BLaER1 treated with 17β-estradiol and CSF1 and Interleukin-3, amounts not matched to agents 10 nM and 100 nM (cell line): ENCODE results near the gene COMMD6.

Experiments
- H3K27ac ChIP-seq, 11 experiments: shearing (Covaris generic); formaldehyde crosslinking; 2 replicates each; pipeline ENCODE4 v1.8.1; 2022
- H3K27me3 ChIP-seq, 11 experiments: shearing (Covaris generic); formaldehyde crosslinking; 2 replicates each; pipeline ENCODE4 v1.8.1; 2022
- H3K36me3 ChIP-seq, 11 experiments: shearing (Covaris generic); formaldehyde crosslinking; 2 replicates each; pipeline ENCODE4 v1.8.1; 2022
- H3K4me1 ChIP-seq, 10 experiments: shearing (Covaris generic); formaldehyde crosslinking; 2 replicates each; pipeline ENCODE4 v1.8.1; 2022
- H3K4me2 ChIP-seq, 11 experiments: shearing (Covaris generic); formaldehyde crosslinking; 2 replicates each; pipeline ENCODE4 v1.8.1; 2022
- H3K4me3 ChIP-seq, 10 experiments: shearing (Covaris generic); formaldehyde crosslinking; 2 replicates each; pipeline ENCODE4 v1.8.1; 2022
- H3K9ac ChIP-seq, 11 experiments: shearing (Covaris generic); formaldehyde crosslinking; 2 replicates each; pipeline ENCODE4 v1.8.1; 2022
- H3K9me3 ChIP-seq, 11 experiments: shearing (Covaris generic); formaldehyde crosslinking; replicated peaks in 1 of 11; 2 replicates each; pipeline ENCODE4 v1.8.1; 2022
- H4K20me1 ChIP-seq, 11 experiments: shearing (Covaris generic); formaldehyde crosslinking; 2 replicates each; pipeline ENCODE4 v1.8.1; 2022
- Cebpa-rat ChIP-seq, 11 experiments: shearing (Covaris generic); IDR thresholded peaks; 2 replicates each; pipeline ENCODE4 v1.8.1; 2022

The COMMD6 gene

DNA sequence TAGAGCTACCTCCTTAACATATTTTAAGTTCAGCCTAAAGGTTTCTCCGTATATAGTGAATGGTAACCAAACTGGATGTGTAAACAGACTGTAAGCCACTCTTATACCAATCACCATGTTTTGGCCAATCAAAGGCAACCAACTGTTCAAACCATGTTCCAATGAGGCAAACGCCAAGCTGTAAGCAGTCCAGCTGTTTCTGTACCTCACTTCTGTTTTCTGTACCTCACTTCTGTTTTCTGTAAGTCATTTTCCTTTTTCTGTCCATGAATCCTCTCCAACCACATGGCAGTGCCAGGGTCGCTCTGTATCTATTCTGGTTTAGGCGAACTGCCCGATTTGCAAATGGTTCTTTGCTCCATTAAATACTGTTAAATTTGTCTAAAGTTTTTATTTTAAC lies 24.4 kb downstream of the COMMD6 start:
- Histone ChIP-seq H3K4me2 (peak overlapping the region; percentile 70 to 90 (median 75)), H3K4me3 (peak overlapping the region in 5 of 10 experiments; percentile 9 to 32 (median 24); a peak in 4 of 20 replicates), H3K27ac (peak overlapping the region in 10 of 11 experiments; percentile 47 to 92 (median 86); a peak in 19 of 22 replicates), H4K20me1 (peaks cover 0 to 3% (median 0%) of the 10 kb centered on the region in 11 experiments; a peak in 2 of 22 replicates), H3K9me3 (peaks cover 25 to 57% (median 52%) of the 10 kb centered on the region in 11 experiments; a peak in 21 of 22 replicates), H3K36me3 (peaks cover 0 to 13% (median 0%) of the 10 kb centered on the region in 11 experiments; a peak in 5 of 22 replicates), H3K27me3 (0 out of 22 replicates have a peak, but pooled peaks cover 0 to 10% (median 0%) of the 10 kb centered on the region in 11 experiments), H3K9ac (peak overlapping the region in 3 of 11 experiments; percentile 59 to 74 (median 64); a peak in 8 of 22 replicates), H3K4me1 (peaks cover 42 to 75% (median 63%) of the 10 kb centered on the region in 10 experiments)
- TF ChIP-seq Cebpa-rat (IDR thresholded peaks at IDR 0.05) = no peak

DNA sequence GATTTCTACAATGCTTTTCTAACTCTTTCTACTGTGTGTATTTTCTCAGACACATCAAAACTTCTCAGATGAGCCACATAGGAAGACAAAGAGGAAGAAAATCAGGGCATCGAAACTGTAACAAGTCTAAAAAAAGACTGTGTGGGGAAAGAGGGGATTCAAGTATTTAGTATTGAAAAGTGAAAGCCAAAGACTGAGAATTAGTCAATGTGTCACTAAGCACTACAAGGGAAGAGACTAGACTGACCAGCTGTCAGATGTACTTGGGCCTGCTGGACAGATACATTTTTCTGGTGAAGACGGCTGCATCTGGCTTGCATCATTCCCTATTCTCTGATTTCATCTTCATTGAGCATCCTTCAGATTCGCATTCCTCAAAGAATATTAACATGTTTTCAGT lies 25.4 kb downstream of the COMMD6 start:
- peak in 4 of 11 experiments; percentile 14 to 56 (median 42); a peak in 4 of 22 replicates for TF ChIP-seq Cebpa-rat (IDR thresholded peaks at IDR 0.05)
- peaks cover 52 to 85% (median 73%) of the 10 kb centered on the region in 10 experiments for H3K4me1 ChIP-seq

GRCh38 chr13:75511051-75511625 lies 26.5 kb downstream of the COMMD6 start:
- H4K20me1 ChIP-seq = peaks cover 0 to 3% (median 0%) of the 10 kb centered on the region in 11 experiments; a peak in 2 of 22 replicates
- peak overlapping the region in 10 of 11 experiments; percentile 47 to 92 (median 86); a peak in 18 of 22 replicates for H3K27ac ChIP-seq
- no peak for TF ChIP-seq Cebpa-rat (IDR thresholded peaks at IDR 0.05)
- H3K9ac ChIP-seq = peak overlapping the region in 7 of 11 experiments; percentile 59 to 77 (median 65); a peak in 12 of 22 replicates
- peak overlapping the region; percentile 70 to 90 (median 75); a peak in 21 of 22 replicates for H3K4me2 ChIP-seq
- H3K4me1 ChIP-seq = peaks cover 61 to 96% (median 84%) of the 10 kb centered on the region in 10 experiments
- H3K9me3 ChIP-seq = peaks cover 10 to 52% (median 41%) of the 10 kb centered on the region in 11 experiments; a peak in 21 of 22 replicates
- peaks cover 0 to 15% (median 0%) of the 10 kb centered on the region in 11 experiments; a peak in 2 of 22 replicates for H3K27me3 ChIP-seq
- H3K4me3 ChIP-seq = peak overlapping the region in 1 of 10 experiments; percentile 20; a peak in 1 of 20 replicates
- peaks cover 0 to 7% (median 0%) of the 10 kb centered on the region in 11 experiments; a peak in 4 of 22 replicates for H3K36me3 ChIP-seq

More for the DNA sequence above, 25.4 kb downstream of the COMMD6 start:
- Histone ChIP-seq H3K36me3 (peaks cover 0 to 13% (median 0%) of the 10 kb centered on the region in 11 experiments; a peak in 5 of 22 replicates), H3K9me3 (peaks cover 21 to 56% (median 49%) of the 10 kb centered on the region in 11 experiments; a peak in 21 of 22 replicates), H3K4me3 (peak overlapping the region in 6 of 10 experiments; percentile 20 to 32 (median 25); a peak in 7 of 20 replicates), H4K20me1 (peaks cover 0 to 3% (median 0%) of the 10 kb centered on the region in 11 experiments; a peak in 2 of 22 replicates), H3K27me3 (peaks cover 0 to 15% (median 0%) of the 10 kb centered on the region in 11 experiments; a peak in 1 of 22 replicates), H3K27ac (peak overlapping the region in 10 of 11 experiments; percentile 47 to 92 (median 86); a peak in 20 of 22 replicates), H3K4me2 (peak overlapping the region; percentile 70 to 90 (median 75)), H3K9ac (peak overlapping the region in 9 of 11 experiments; percentile 19 to 77 (median 65); a peak in 18 of 22 replicates)

- Histone ChIP-seq H3K4me1 (peaks cover 68 to 91% (median 79%) of the 10 kb centered on the region in 10 experiments), H3K9me3 (peaks cover 0 to 34% (median 23%) of the 10 kb centered on the region in 11 experiments; a peak in 15 of 22 replicates), H3K9ac (peak overlapping the region in 4 of 11 experiments; percentile 30 to 71 (median 48); a peak in 7 of 22 replicates), H3K27ac (peak overlapping the region in 8 of 11 experiments; percentile 70 to 89 (median 83); a peak in 17 of 22 replicates), H4K20me1 (peaks cover 0 to 7% (median 0%) of the 10 kb centered on the region in 11 experiments; a peak in 2 of 22 replicates), H3K4me3 (peak overlapping the region in 5 of 10 experiments; percentile 18 to 44 (median 28); a peak in 5 of 20 replicates), H3K36me3 (no peaks in the 10 kb centered on the region), H3K27me3 (peaks cover 0 to 15% (median 0%) of the 10 kb centered on the region in 11 experiments; a peak in 3 of 22 replicates), H3K4me2 (peak overlapping the region; percentile 49 to 85 (median 75))
- TF ChIP-seq Cebpa-rat (IDR thresholded peaks at IDR 0.05) = no peak
These were observed 29.6 kb downstream of the COMMD6 start for GRCh38 chr13:75508002-75508548.

- H4K20me1 ChIP-seq = peaks cover 0 to 7% (median 0%) of the 10 kb centered on the region in 11 experiments; a peak in 2 of 22 replicates
- peak overlapping the region in 7 of 11 experiments; percentile 17 to 71 (median 49); a peak in 10 of 22 replicates for H3K9ac ChIP-seq
- peaks cover 60 to 88% (median 73%) of the 10 kb centered on the region in 10 experiments for H3K4me1 ChIP-seq
These were observed 30.3 kb downstream of the COMMD6 start for GRCh38 chr13:75507027-75508001.

GRCh38 chr13:75506018-75506417 lies 31.6 kb downstream of the COMMD6 start:
- H3K4me3 ChIP-seq = no peak overlapping the region
- peaks cover 0 to 3% (median 0%) of the 10 kb centered on the region in 11 experiments; a peak in 2 of 22 replicates for H4K20me1 ChIP-seq
- peak overlapping the region in 6 of 11 experiments; percentile 53 to 68 (median 66); a peak in 8 of 22 replicates for H3K9ac ChIP-seq
- peaks cover 0 to 8% (median 0%) of the 10 kb centered on the region in 11 experiments; a peak in 3 of 22 replicates for H3K27me3 ChIP-seq
- peak overlapping the region in 9 of 11 experiments; percentile 6 to 80 (median 73); a peak in 16 of 22 replicates for H3K4me2 ChIP-seq
- H3K27ac ChIP-seq = peak overlapping the region in 9 of 11 experiments; percentile 70 to 89 (median 83); a peak in 18 of 22 replicates
- H3K36me3 ChIP-seq = no peaks in the 10 kb centered on the region
- H3K4me1 ChIP-seq = peaks cover 47 to 79% (median 64%) of the 10 kb centered on the region in 10 experiments
- peaks cover 5 to 42% (median 19%) of the 10 kb centered on the region in 11 experiments; a peak in 19 of 22 replicates for H3K9me3 ChIP-seq
- TF ChIP-seq Cebpa-rat (IDR thresholded peaks at IDR 0.05) = no peak

More at GRCh38 chr13:75507027-75508001, 30.3 kb downstream of the COMMD6 start:
- H3K4me3 ChIP-seq = peak overlapping the region in 5 of 10 experiments; percentile 18 to 44 (median 28); a peak in 5 of 20 replicates
- peak overlapping the region in 9 of 11 experiments; percentile 21 to 89 (median 83); a peak in 17 of 22 replicates for H3K27ac ChIP-seq
- no peaks in the 10 kb centered on the region for H3K36me3 ChIP-seq
- peak in 6 of 11 experiments; percentile 25 to 76 (median 66); a peak in 8 of 22 replicates for TF ChIP-seq Cebpa-rat (IDR thresholded peaks at IDR 0.05)
- peak overlapping the region; percentile 49 to 85 (median 75) for H3K4me2 ChIP-seq
- H3K9me3 ChIP-seq = peaks cover 2 to 38% (median 19%) of the 10 kb centered on the region in 11 experiments; a peak in 19 of 22 replicates
- H3K27me3 ChIP-seq = peaks cover 0 to 15% (median 0%) of the 10 kb centered on the region in 11 experiments; a peak in 3 of 22 replicates

DNA sequence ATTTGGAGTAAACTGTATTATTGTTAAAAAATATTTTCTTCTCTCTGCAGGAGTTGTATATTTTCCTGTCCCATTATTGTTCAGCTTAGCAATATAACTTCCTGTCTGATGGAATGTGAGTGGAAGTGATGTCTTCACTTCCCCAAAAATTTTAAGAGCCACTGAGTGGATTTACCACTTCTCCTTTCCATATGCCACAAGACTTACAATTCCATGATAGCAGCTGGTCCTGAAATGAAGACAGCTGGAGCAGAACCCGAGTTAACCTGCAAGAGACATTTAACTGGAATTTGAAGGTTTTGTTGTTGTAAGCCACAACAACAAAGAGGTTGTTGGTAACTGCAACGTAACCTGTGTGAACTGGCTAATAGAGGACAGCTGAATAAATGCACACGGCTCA lies 32.3 kb downstream of the COMMD6 start:
- Histone ChIP-seq H3K4me2 (peak overlapping the region in 10 of 11 experiments; percentile 4 to 80 (median 70); a peak in 18 of 22 replicates), H3K36me3 (no peaks in the 10 kb centered on the region), H3K4me3 (no peak overlapping the region), H3K9ac (peak overlapping the region in 7 of 11 experiments; percentile 37 to 69 (median 62); a peak in 12 of 22 replicates), H3K27ac (peak overlapping the region in 9 of 11 experiments; percentile 28 to 89 (median 83); a peak in 18 of 22 replicates), H3K9me3 (peaks cover 5 to 42% (median 19%) of the 10 kb centered on the region in 11 experiments; a peak in 19 of 22 replicates), H3K4me1 (peaks cover 44 to 72% (median 60%) of the 10 kb centered on the region in 10 experiments), H3K27me3 (peaks cover 0 to 5% (median 0%) of the 10 kb centered on the region in 11 experiments; a peak in 3 of 22 replicates), H4K20me1 (peaks cover 0 to 3% (median 0%) of the 10 kb centered on the region in 11 experiments; a peak in 2 of 22 replicates)
- peak in 6 of 11 experiments; percentile 44 to 93 (median 70); a peak in 10 of 22 replicates for TF ChIP-seq Cebpa-rat (IDR thresholded peaks at IDR 0.05)
